IPS-18a (cell line): ENCODE data around the gene PRKCZ.

ENCODE experiments used
- H3K27ac ChIP-seq: one replicate; pipeline ENCODE4 v1.5.1; 2013; ENCODE audit warnings: low read length
- H3K27me3 ChIP-seq: one replicate; pipeline ENCODE4 v1.6.1; 2013; ENCODE audit warnings: mild to moderate bottlenecking, low read length; ENCODE audit not compliant: control insufficient read depth, insufficient read depth
- H3K36me3 ChIP-seq: one replicate; pipeline ENCODE4 v1.6.1; 2013; ENCODE audit warnings: low read depth, low read length; ENCODE audit not compliant: control insufficient read depth
- H3K4me1 ChIP-seq: one replicate; pipeline ENCODE4 v1.6.1; 2013; ENCODE audit warnings: low read depth, low read length; ENCODE audit not compliant: control insufficient read depth
- H3K4me3 ChIP-seq: one replicate; pipeline ENCODE4 v1.5.1; 2013; ENCODE audit warnings: low read length
- H3K9ac ChIP-seq: one replicate; pipeline ENCODE4 v1.6.1; 2013; ENCODE audit warnings: mild to moderate bottlenecking, low read length, moderate library complexity
- H3K9me3 ChIP-seq: one replicate; pipeline ENCODE4 v1.6.1; 2013; ENCODE audit warnings: low read depth, low read length; ENCODE audit not compliant: control insufficient read depth

The PRKCZ gene

GRCh38 chr1:2157856-2158255 is 107.6 kb downstream of the PRKCZ start:
- Histone ChIP-seq H3K27me3 (no peaks in the 10 kb centered on the region), H3K36me3 (peaks cover 4% of the 10 kb centered on the region), H3K27ac (no peak overlapping the region), H3K9me3 (no peaks in the 10 kb centered on the region), H3K4me1 (no peaks in the 10 kb centered on the region), H3K9ac (no peak overlapping the region), H3K4me3 (no peak overlapping the region)

- no peak overlapping the region for H3K4me3 ChIP-seq
- H3K9ac ChIP-seq: no peak overlapping the region
- peaks cover 4% of the 10 kb centered on the region for H3K36me3 ChIP-seq
- H3K27me3 ChIP-seq: no peaks in the 10 kb centered on the region
- no peak overlapping the region for H3K27ac ChIP-seq
- H3K9me3 ChIP-seq: no peaks in the 10 kb centered on the region
- H3K4me1 ChIP-seq: no peaks in the 10 kb centered on the region
Observed at GRCh38 chr1:2158272-2158671, 108.1 kb downstream of the PRKCZ start.

DNA sequence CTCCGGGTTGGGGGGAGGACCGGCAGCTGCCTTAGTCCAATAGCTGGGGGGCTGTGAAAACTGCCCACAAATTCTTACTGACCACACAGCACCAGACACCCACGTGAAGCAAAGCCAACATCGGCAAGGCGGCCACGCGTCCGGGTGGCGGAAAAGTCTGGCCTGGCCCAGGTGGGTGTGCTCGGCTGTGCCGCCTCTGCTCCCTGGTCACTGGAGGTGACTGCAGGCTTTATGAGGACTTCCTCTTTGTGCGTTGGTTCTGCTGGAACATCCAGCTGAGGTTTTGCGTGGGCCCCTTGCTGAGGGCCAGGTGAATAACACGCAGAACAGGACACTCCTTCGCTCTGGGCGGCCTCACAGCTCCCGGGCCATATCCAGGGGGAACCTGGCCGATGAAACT is 108.9 kb downstream of the PRKCZ start:
- no peaks in the 10 kb centered on the region for H3K4me1 ChIP-seq
- peaks cover 4% of the 10 kb centered on the region for H3K36me3 ChIP-seq
- no peak overlapping the region for H3K27ac ChIP-seq
- H3K27me3 ChIP-seq: no peaks in the 10 kb centered on the region
- H3K9me3 ChIP-seq: no peaks in the 10 kb centered on the region
- no peak overlapping the region for H3K9ac ChIP-seq
- H3K4me3 ChIP-seq: no peak overlapping the region

DNA sequence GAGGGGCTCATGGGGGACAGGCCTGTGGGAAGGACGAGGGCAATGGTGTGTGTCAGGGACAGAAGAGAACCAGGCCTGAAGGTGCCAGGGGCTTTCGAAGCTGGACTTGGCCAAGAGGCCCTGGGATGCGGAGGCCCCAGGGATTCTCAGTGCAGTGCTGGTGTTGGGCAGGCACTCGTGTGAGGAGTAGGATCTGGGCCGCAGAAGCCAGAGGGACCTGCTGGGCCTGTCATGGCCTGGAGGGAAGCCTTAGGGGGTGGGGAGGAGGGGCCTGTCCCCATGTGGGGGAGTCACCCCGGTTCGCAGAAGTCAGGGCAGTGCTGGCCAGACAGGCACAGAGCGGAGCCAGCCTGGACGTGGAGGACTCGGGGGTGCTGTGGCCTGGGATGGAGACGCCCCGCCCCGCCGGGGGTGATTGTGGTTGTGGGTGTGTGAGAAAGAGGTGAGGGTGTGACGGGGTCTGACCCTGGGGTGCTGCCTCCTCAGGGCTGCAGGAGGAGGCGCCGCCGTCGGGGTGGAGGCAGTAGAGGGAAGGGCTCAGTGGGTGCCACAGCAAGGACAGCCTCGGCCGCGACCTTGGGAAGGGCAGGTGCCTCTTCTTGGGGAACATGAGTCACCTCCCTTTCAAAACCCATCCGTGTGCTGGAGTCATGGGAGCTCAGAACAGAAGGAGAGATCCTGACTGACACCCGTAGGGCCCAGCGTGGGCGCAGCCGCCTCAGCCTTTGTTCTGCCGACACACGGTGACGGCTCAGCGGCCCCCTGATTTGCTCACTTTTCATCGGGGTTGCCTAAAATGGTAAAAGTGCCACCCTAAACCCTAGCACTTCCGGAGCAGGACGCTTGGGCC is 110.5 kb downstream of the PRKCZ start:
- Histone ChIP-seq H3K9ac (no peak overlapping the region), H3K4me1 (no peaks in the 10 kb centered on the region), H3K36me3 (peaks cover 4% of the 10 kb centered on the region), H3K27me3 (no peaks in the 10 kb centered on the region), H3K4me3 (no peak overlapping the region), H3K9me3 (no peaks in the 10 kb centered on the region), H3K27ac (no peak overlapping the region)

DNA sequence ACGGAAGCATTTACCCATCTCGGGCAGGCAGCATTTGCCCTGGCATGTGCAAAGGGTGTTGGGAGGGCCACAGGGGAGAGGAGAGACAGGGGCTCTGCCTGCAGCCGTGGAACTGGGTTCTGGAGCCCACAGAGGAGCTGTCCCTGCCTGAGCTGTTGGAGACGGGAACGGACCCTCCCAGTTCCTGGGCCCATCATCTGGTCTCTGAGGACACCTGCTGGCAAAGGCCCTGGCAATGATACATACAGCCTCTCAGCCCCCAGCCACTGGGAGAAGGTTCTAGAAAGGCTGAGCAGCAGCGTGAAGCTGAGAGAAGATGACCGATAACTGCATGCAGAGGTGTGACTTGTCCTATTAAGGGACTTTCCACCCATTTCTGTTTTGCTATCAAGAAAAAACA is 113.0 kb downstream of the PRKCZ start:
- H3K36me3 ChIP-seq: no peaks in the 10 kb centered on the region
- H3K27me3 ChIP-seq: no peaks in the 10 kb centered on the region
- no peak overlapping the region for H3K9ac ChIP-seq
- H3K9me3 ChIP-seq: no peaks in the 10 kb centered on the region
- H3K27ac ChIP-seq: no peak overlapping the region
- no peaks in the 10 kb centered on the region for H3K4me1 ChIP-seq
- H3K4me3 ChIP-seq: no peak overlapping the region

DNA sequence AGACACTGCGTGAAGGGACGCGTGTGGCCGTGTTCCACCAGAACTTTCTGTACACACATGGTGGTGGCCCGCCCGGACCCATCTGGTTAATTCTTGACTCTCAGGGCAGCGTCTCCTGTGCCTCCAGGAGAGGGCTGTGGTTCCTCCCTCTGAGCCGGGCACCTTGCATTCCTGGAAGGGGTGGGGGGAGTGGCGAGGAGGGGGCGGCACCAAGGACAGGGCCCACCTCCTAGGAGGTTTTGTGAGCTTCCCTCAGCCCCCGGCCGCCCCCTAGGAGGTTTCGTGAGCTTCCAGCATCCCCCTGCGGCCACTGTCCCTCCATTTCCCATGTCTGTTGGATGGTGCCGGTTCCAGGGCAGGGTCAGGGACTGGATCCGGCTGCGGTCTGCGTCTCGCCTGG is 115.4 kb downstream of the PRKCZ start:
- H3K9me3 ChIP-seq: no peaks in the 10 kb centered on the region
- no peaks in the 10 kb centered on the region for H3K36me3 ChIP-seq
- H3K4me3 ChIP-seq: no peak overlapping the region
- no peaks in the 10 kb centered on the region for H3K27me3 ChIP-seq
- no peak overlapping the region for H3K9ac ChIP-seq
- H3K27ac ChIP-seq: no peak overlapping the region
- H3K4me1 ChIP-seq: no peaks in the 10 kb centered on the region

- no peaks in the 10 kb centered on the region for H3K27me3 ChIP-seq
Observed at GRCh38 chr1:2166254-2166653, 116.0 kb downstream of the PRKCZ start.

GRCh38 chr1:2166695-2167094 is 116.5 kb downstream of the PRKCZ start:
- Histone ChIP-seq H3K4me1 (no peaks in the 10 kb centered on the region), H3K27me3 (no peaks in the 10 kb centered on the region), H3K4me3 (no peak overlapping the region), H3K36me3 (no peaks in the 10 kb centered on the region), H3K9me3 (no peaks in the 10 kb centered on the region), H3K27ac (no peak overlapping the region), H3K9ac (no peak overlapping the region)

More at GRCh38 chr1:2166254-2166653, 116.0 kb downstream of the PRKCZ start:
- H3K9me3 ChIP-seq: no peaks in the 10 kb centered on the region
- H3K36me3 ChIP-seq: no peaks in the 10 kb centered on the region
- no peak overlapping the region for H3K9ac ChIP-seq
- no peaks in the 10 kb centered on the region for H3K4me1 ChIP-seq
- H3K4me3 ChIP-seq: no peak overlapping the region
- no peak overlapping the region for H3K27ac ChIP-seq

- Histone ChIP-seq H3K27ac (no peak overlapping the region), H3K4me3 (no peak overlapping the region), H3K9me3 (no peaks in the 10 kb centered on the region), H3K27me3 (no peaks in the 10 kb centered on the region), H3K36me3 (peaks cover 5% of the 10 kb centered on the region), H3K4me1 (no peaks in the 10 kb centered on the region), H3K9ac (no peak overlapping the region)
Observed at GRCh38 chr1:2168090-2168489, 117.9 kb downstream of the PRKCZ start.

GRCh38 chr1:2168535-2168934 is 118.3 kb downstream of the PRKCZ start:
- peaks cover 5% of the 10 kb centered on the region for H3K36me3 ChIP-seq
- no peaks in the 10 kb centered on the region for H3K4me1 ChIP-seq
- no peak overlapping the region for H3K27ac ChIP-seq
- H3K27me3 ChIP-seq: no peaks in the 10 kb centered on the region
- no peak overlapping the region for H3K9ac ChIP-seq
- H3K9me3 ChIP-seq: no peaks in the 10 kb centered on the region
- H3K4me3 ChIP-seq: no peak overlapping the region

DNA sequence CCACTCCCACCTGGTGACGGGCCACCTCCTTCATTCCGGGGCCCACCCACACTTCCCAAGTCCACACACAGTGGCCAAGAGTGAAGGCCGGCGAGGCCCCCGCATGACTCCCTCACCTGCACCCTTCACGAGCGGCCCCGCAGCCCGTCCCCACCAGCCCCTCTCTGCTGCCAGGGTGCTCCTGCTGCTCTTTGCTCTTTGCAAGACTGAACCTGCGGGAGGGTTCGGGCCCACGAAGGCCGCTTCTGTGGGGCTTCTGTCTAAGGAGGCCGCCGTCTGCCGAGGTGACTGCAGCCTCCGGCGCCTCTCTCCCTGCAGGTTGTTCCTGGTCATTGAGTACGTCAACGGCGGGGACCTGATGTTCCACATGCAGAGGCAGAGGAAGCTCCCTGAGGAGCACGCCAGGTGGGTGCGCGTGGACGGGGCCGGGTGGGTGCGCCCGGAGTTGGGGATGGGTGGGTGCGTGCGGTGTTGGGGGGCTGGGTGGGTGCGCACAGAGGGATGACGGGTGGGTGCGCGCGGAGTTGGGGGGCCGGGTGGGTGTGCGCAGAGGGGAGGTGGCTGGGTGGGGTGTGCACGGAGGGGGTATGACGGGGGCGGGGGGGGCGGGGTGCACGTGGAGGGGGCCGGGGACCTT is 119.1 kb downstream of the PRKCZ start:
- H3K9me3 ChIP-seq: no peaks in the 10 kb centered on the region
- H3K27me3 ChIP-seq: no peaks in the 10 kb centered on the region
- H3K4me1 ChIP-seq: no peaks in the 10 kb centered on the region
- H3K9ac ChIP-seq: no peak overlapping the region
- peaks cover 5% of the 10 kb centered on the region for H3K36me3 ChIP-seq
- no peak overlapping the region for H3K4me3 ChIP-seq
- no peak overlapping the region for H3K27ac ChIP-seq

GRCh38 chr1:2170211-2170610 is 120.0 kb downstream of the PRKCZ start:
- Histone ChIP-seq H3K4me3 (no peak overlapping the region), H3K36me3 (peaks cover 5% of the 10 kb centered on the region), H3K9me3 (no peaks in the 10 kb centered on the region), H3K9ac (no peak overlapping the region), H3K27ac (no peak overlapping the region), H3K27me3 (no peaks in the 10 kb centered on the region), H3K4me1 (no peaks in the 10 kb centered on the region)
